Measurements from ENCODE around the gene TNK1. TPM values are rescaled to one million over a fixed set of nuclear protein-coding genes. Genes with fewer than 3 reads are reported as not detected.
"Not testable (repeated sequence)": the region's sequence is repeated elsewhere in the genome, so short reads cannot be mapped to it uniquely, and the experiment has no call there.

Gene TNK1
- total RNA-seq, 4 donors from 2014 or later, result 38.9 to 110 (median 53.2) TPM

- no peaks in the 10 kb centered on the region for H3K36me3 ChIP-seq
- no peak for DNase-seq
- in situ Hi-C loops (cut with MboI; ENCODE audit: low pct_ligation_motif_present in 1 of 4, low pct_unique_long_range_greater_than_20kb in 1 of 4, low sequenced_read_pairs in 3 of 4) (loop anchor here in 1 of 4 donors (10.0 kb wide), 1 partner anchor 71 kb away; the partner anchor contains the start of genes FGF11 and TMEM102), intact Hi-C loops (cut with DNase I; ENCODE audit: low total_unique reads) (no loop called here)
- no peaks in the 10 kb centered on the region for H3K27me3 ChIP-seq
- no peaks in the 10 kb centered on the region for H3K9me3 ChIP-seq
- H3K27ac ChIP-seq, result no peak overlapping the region
- no peak overlapping the region for H3K4me3 ChIP-seq
- 88 to 97% methylated on average over 5 to 6 of the region's 6 CpGs for WGBS, 2 donors (ENCODE audit: low coverage in 1 of 2)
- TF ChIP-seq POLR2AphosphoS5 (IDR thresholded peaks at IDR 0.05) (no peak), POLR2A (IDR thresholded peaks at IDR 0.05) (no peak), EP300 (IDR thresholded peaks at IDR 0.05; ENCODE audit: low read depth) (no peak), CTCF (IDR thresholded peaks at IDR 0.05) (no peak)
- no peaks in the 10 kb centered on the region for H3K4me1 ChIP-seq
These were observed 17.6 kb upstream of the TNK1 start for GRCh38 chr17:7363311-7363710.

GRCh38 chr17:7365963-7366362, 14.9 kb upstream of the TNK1 start:
- intact Hi-C loops (cut with DNase I; ENCODE audit: low total_unique reads); H3K4me1 ChIP-seq; H3K36me3 ChIP-seq; H3K9me3 ChIP-seq; DNase-seq; H3K4me3 ChIP-seq; H3K27ac ChIP-seq; H3K27me3 ChIP-seq: not testable (repeated sequence)
- WGBS, 2 donors (ENCODE audit: low coverage in 1 of 2), result 88% methylated on average over 6 of the region's 7 CpGs; no CpG with 5 or more reads in 1 of the 2 donors
- in situ Hi-C loops (cut with MboI; ENCODE audit: low pct_ligation_motif_present in 1 of 4, low pct_unique_long_range_greater_than_20kb in 1 of 4, low sequenced_read_pairs in 3 of 4), result loop anchor here in 1 of 4 donors (10.0 kb wide), 1 partner anchor 69 kb away; the partner anchor contains the start of genes FGF11 and TMEM102

- Histone ChIP-seq H3K36me3 (no peaks in the 10 kb centered on the region), H3K4me3 (no peak overlapping the region), H3K27me3 (no peaks in the 10 kb centered on the region), H3K9me3 (no peaks in the 10 kb centered on the region), H3K27ac (no peak overlapping the region), H3K4me1 (no peaks in the 10 kb centered on the region)
- intact Hi-C loops (cut with DNase I; ENCODE audit: low total_unique reads) (no loop called here), in situ Hi-C loops (cut with MboI; ENCODE audit: low pct_ligation_motif_present in 1 of 4, low pct_unique_long_range_greater_than_20kb in 1 of 4, low sequenced_read_pairs in 3 of 4) (loop anchor here in 1 of 4 donors (10.0 kb wide), 1 partner anchor 68 kb away; the partner anchor contains the start of genes FGF11 and TMEM102)
- no peak for DNase-seq
- WGBS, 2 donors (ENCODE audit: low coverage in 1 of 2), result 79 to 92% methylated on average over 5 to 8 of the region's 8 CpGs
- TF ChIP-seq CTCF (IDR thresholded peaks at IDR 0.05), result no peak
- TF ChIP-seq POLR2A (IDR thresholded peaks at IDR 0.05), result no peak
- TF ChIP-seq POLR2AphosphoS5 (IDR thresholded peaks at IDR 0.05), result no peak
These were observed 13.8 kb upstream of the TNK1 start for GRCh38 chr17:7367083-7367482.

GRCh38 chr17:7367918-7368598, 12.8 kb upstream of the TNK1 start:
- 78 to 98% methylated on average over 6 to 13 of the region's 13 CpGs for WGBS, 2 donors (ENCODE audit: low coverage in 1 of 2)
- Histone ChIP-seq H3K27me3 (no peaks in the 10 kb centered on the region), H3K4me1 (no peaks in the 10 kb centered on the region), H3K4me3 (no peak overlapping the region), H3K36me3 (no peaks in the 10 kb centered on the region), H3K9me3 (no peaks in the 10 kb centered on the region), H3K27ac (no peak overlapping the region)
- no peak for TF ChIP-seq CTCF (IDR thresholded peaks at IDR 0.05)
- no peak for TF ChIP-seq POLR2A (IDR thresholded peaks at IDR 0.05)
- no peak for TF ChIP-seq POLR2AphosphoS5 (IDR thresholded peaks at IDR 0.05)
- TF ChIP-seq EP300 (IDR thresholded peaks at IDR 0.05; ENCODE audit: low read depth), result no peak
- DNase-seq, result no peak
- in situ Hi-C loops (cut with MboI; ENCODE audit: low pct_ligation_motif_present in 1 of 4, low pct_unique_long_range_greater_than_20kb in 1 of 4, low sequenced_read_pairs in 3 of 4), result loop anchor here in 1 of 4 donors (10.0 kb wide), 1 partner anchor 67 kb away; the partner anchor contains the start of genes FGF11 and TMEM102
- intact Hi-C loops (cut with DNase I; ENCODE audit: low total_unique reads), result no loop called here

- H3K4me3 ChIP-seq; DNase-seq; H3K27me3 ChIP-seq; H3K4me1 ChIP-seq; H3K27ac ChIP-seq; intact Hi-C loops (cut with DNase I; ENCODE audit: low total_unique reads); H3K36me3 ChIP-seq; H3K9me3 ChIP-seq: not testable (repeated sequence)
- in situ Hi-C loops (cut with MboI; ENCODE audit: low pct_ligation_motif_present in 1 of 4, low pct_unique_long_range_greater_than_20kb in 1 of 4, low sequenced_read_pairs in 3 of 4), result loop anchor here in 1 of 4 donors (10.0 kb wide), 1 partner anchor 66 kb away; the partner anchor contains the start of genes FGF11 and TMEM102
- WGBS, 2 donors (ENCODE audit: low coverage in 1 of 2), result 82% methylated on average over 5 of the region's 5 CpGs
These were observed 12.3 kb upstream of the TNK1 start for GRCh38 chr17:7368599-7368994.

Data from transverse colon (tissue), 4 donors.